SK-N-SH (cell line): ENCODE measurements around the gene KRTAP9-3. TPM values are rescaled to one million over a fixed set of nuclear protein-coding genes. Genes with fewer than 3 reads are reported as not detected.

Experiments used
- CTCF ChIA-PET: fragments of 300-600, 350-600 bp; formaldehyde crosslinking; extraction: SDS; loops from one replicate; lab custom pipeline; 2021; lab: Yijun Ruan, JAX
- POLR2A ChIA-PET: fragments of 350-600 bp; sonication (Branson Sonifier 250); formaldehyde crosslinking; extraction: SDS; loops from one replicate; lab custom pipeline; 2020; ENCODE audit warnings: antibody characterized with exemption, inconsistent platforms; lab: Yijun Ruan, JAX
- DNase-seq: peaks from one replicate; pipeline ENCODE4 v3.0.0; 2012
- H2AFZ ChIP-seq: fragments of 200-600 bp; sonication (generic); 2 replicates; pipeline ENCODE4 v1.8.1; 2016; ENCODE audit warnings: antibody characterized with exemption, mild to moderate bottlenecking, low read depth
- H3F3A ChIP-seq: fragments of 200-600 bp; sonication (generic); replicated peaks from 2 replicates; pipeline ENCODE3; 2016; ENCODE audit warnings: antibody characterized with exemption, mild to moderate bottlenecking; ENCODE audit not compliant: insufficient read depth
- H3K27ac ChIP-seq, 2 experiments: fragments of 200-500 bp in 1 of 2; fragments of 200-600 bp in 1 of 2; sonication (Bioruptor generic) in 1 of 2; sonication (generic), shearing (Covaris generic) in 1 of 2; 2 replicates each; pipeline versions ENCODE4 v1.5.1 to v1.6.1; 2014 to 2016; ENCODE audit warnings: low read depth in 2 of 2, inconsistent platforms in 1 of 2, low read length in 1 of 2, mild to moderate bottlenecking in 1 of 2, mixed read lengths in 1 of 2
- H3K27me3 ChIP-seq: fragments of 200-600 bp; sonication (generic), shearing (Covaris generic); 2 replicates; pipeline ENCODE4 v1.6.1; 2016; ENCODE audit warnings: mixed run types; ENCODE audit not compliant: insufficient read depth
- H3K36me3 ChIP-seq, 2 experiments: fragments of 200-500 bp in 1 of 2; fragments of 200-600 bp in 1 of 2; sonication (Bioruptor generic) in 1 of 2; sonication (generic) in 1 of 2; replicated peaks in 1 of 2; 2 replicates each; pipeline versions ENCODE3 to v1.5.1; 2014 to 2016; ENCODE audit warnings: low read length in 1 of 2, mild to moderate bottlenecking in 1 of 2; ENCODE audit not compliant: insufficient read depth in 2 of 2, control insufficient read depth in 1 of 2
- H3K4me1 ChIP-seq, 2 experiments: fragments of 200-500 bp in 1 of 2; fragments of 200-600 bp in 1 of 2; sonication (Bioruptor generic) in 1 of 2; sonication (generic), shearing (Covaris generic) in 1 of 2; 2 replicates each; pipeline versions ENCODE4 v1.5.1 to v1.6.1; 2014 to 2016; ENCODE audit warnings: low read depth in 1 of 2, low read length in 1 of 2, mixed run types in 1 of 2; ENCODE audit not compliant: insufficient read depth in 2 of 2, control insufficient read depth in 1 of 2
- H3K4me2 ChIP-seq: fragments of 200-600 bp; sonication (generic), shearing (Covaris generic); 2 replicates; pipeline ENCODE4 v1.6.1; 2017; ENCODE audit warnings: mixed run types
- H3K4me3 ChIP-seq, 2 experiments: fragments of 200-500 bp in 1 of 2; fragments of 200-600 bp in 1 of 2; sonication (Bioruptor generic) in 1 of 2; sonication (generic), shearing (Covaris generic) in 1 of 2; 2 replicates each; pipeline versions ENCODE4 v1.5.1 to v1.8.1; 2014 to 2016; ENCODE audit warnings: low read depth in 2 of 2, inconsistent platforms in 1 of 2, low read length in 1 of 2, mild to moderate bottlenecking in 1 of 2, mixed read lengths in 1 of 2, moderate library complexity in 1 of 2
- H3K79me2 ChIP-seq: fragments of 200-600 bp; sonication (generic); 2 replicates; pipeline ENCODE4 v1.8.1; 2017; ENCODE audit warnings: mild to moderate bottlenecking; ENCODE audit not compliant: insufficient read depth
- H3K9ac ChIP-seq: fragments of 200-600 bp; sonication (generic); 2 replicates; pipeline ENCODE4 v1.6.1; 2017; ENCODE audit warnings: mixed run types
- H3K9me2 ChIP-seq: fragments of 200-600 bp; sonication (generic); 2 replicates; pipeline ENCODE4 v1.6.1; 2017; ENCODE audit warnings: mixed run types
- H3K9me3 ChIP-seq: fragments of 200-600 bp; sonication (generic); 2 replicates; pipeline ENCODE4 v1.6.1; 2017; ENCODE audit warnings: mixed run types, mild to moderate bottlenecking, moderate library complexity
- H4K20me1 ChIP-seq: fragments of 200-600 bp; sonication (generic); 2 replicates; pipeline ENCODE4 v1.6.1; 2017; ENCODE audit warnings: mild to moderate bottlenecking, mixed run types; ENCODE audit not compliant: insufficient read depth
- CTCF ChIP-seq: fragments of 200-600 bp; sonication (generic); IDR thresholded peaks from 2 replicates; pipeline ENCODE4 v1.6.1; 2017; ENCODE audit warnings: antibody characterized with exemption, mild to moderate bottlenecking, moderate library complexity
- EZH2phosphoT487 ChIP-seq: fragments of 200-600 bp; sonication (generic); IDR thresholded peaks from 2 replicates; pipeline ENCODE4 v1.6.1; 2017; ENCODE audit warnings: low read depth, mixed run types, mild to moderate bottlenecking, antibody characterized with exemption, moderate library complexity, borderline replicate concordance
- FOXJ3 ChIP-seq: sonication (generic); formaldehyde crosslinking; IDR thresholded peaks from 2 replicates; pipeline ENCODE4 v1.5.1; 2020; ENCODE audit warnings: mild to moderate bottlenecking, missing genetic modification reagents
- FOXM1 ChIP-seq: IDR thresholded peaks from 2 replicates; pipeline ENCODE4 v1.4.0; 2012; ENCODE audit warnings: low read depth, mild to moderate bottlenecking
- GABPA ChIP-seq: IDR thresholded peaks from 2 replicates; pipeline ENCODE4 v1.4.0; 2012; ENCODE audit warnings: low read depth, mild to moderate bottlenecking
- GATA2 ChIP-seq: sonication (generic); formaldehyde crosslinking; IDR thresholded peaks from 2 replicates; pipeline ENCODE4 v1.5.0; 2020; ENCODE audit warnings: mild to moderate bottlenecking, missing genetic modification reagents
- IRF3 ChIP-seq: fragments of 150-350 bp; IDR thresholded peaks from 2 replicates; pipeline ENCODE4 v1.6.1; 2016; ENCODE audit warnings: mild to moderate bottlenecking, low read depth, low read length
- JUND ChIP-seq: IDR thresholded peaks from 2 replicates; pipeline ENCODE4 v1.4.0; 2012
- RAD21 ChIP-seq: IDR thresholded peaks from 2 replicates; pipeline ENCODE4 v1.6.1; 2012; ENCODE audit warnings: mild to moderate bottlenecking, low read length
- RCOR1 ChIP-seq: fragments of 150-350 bp; IDR thresholded peaks from 2 replicates; pipeline ENCODE4 v1.6.1; 2017; ENCODE audit warnings: antibody characterized with exemption, low read length
- RXRA ChIP-seq: IDR thresholded peaks from 2 replicates; pipeline ENCODE4 v1.4.0; 2012; ENCODE audit warnings: low read depth, mild to moderate bottlenecking, borderline replicate concordance
- TAF1 ChIP-seq: IDR thresholded peaks from 2 replicates; pipeline ENCODE4 v1.6.1; 2012; ENCODE audit warnings: low read depth, mild to moderate bottlenecking, low read length, moderate library complexity, borderline replicate concordance
- TCF12 ChIP-seq: IDR thresholded peaks from 2 replicates; pipeline ENCODE4 v1.4.0; 2012
- TEAD4 ChIP-seq: IDR thresholded peaks from 2 replicates; pipeline ENCODE4 v1.4.0; 2012; ENCODE audit warnings: mild to moderate bottlenecking, borderline replicate concordance; ENCODE audit not compliant: insufficient read depth
- ZBTB33 ChIP-seq: IDR thresholded peaks from 2 replicates; pipeline ENCODE4 v1.4.0; 2012; ENCODE audit warnings: low read depth, borderline replicate concordance
- WGBS: methylation state at CpG from one replicate; pipeline ENCODE4 v1.1.6; 2017; ENCODE audit warnings: low lambda C conversion rate; 5-methylcytosine and 5-hydroxymethylcytosine counted together
- polyA plus RNA-seq, 3 experiments: library from polyadenylated mRNA; depleted of rRNA; stranded (reverse); fragments of >200 nt; gene quantifications; 2 replicates each; pipeline ENCODE4 v1.2.3, GENCODE V29; 2012
- small RNA-seq, 7 experiments: library from RNA; depleted of rRNA; stranded (forward); fragments of <200 nt; gene quantifications; one replicate each; pipeline ENCODE3, GENCODE V24; 2012

The KRTAP9-3 gene
- polyA plus RNA-seq, 1 of the 3 experiments (the other 2 are of a cell fraction), result not detected

GRCh38 chr17:41278176-41278955 is 46.1 kb downstream of the KRTAP9-3 start:
- no peak for TF ChIP-seq EZH2phosphoT487
- TF ChIP-seq CTCF, result no peak
- no peak for TF ChIP-seq RAD21
- no peak for TF ChIP-seq RCOR1
- no peak for TF ChIP-seq IRF3
- no peak for TF ChIP-seq JUND
- no peak for TF ChIP-seq RXRA
- no peak for TF ChIP-seq GATA2
- TF ChIP-seq TEAD4, result no peak
- no peak for TF ChIP-seq FOXJ3 (CRISPR knock-in tag)
- TF ChIP-seq FOXM1, result no peak
- no peak for TF ChIP-seq TCF12
- TF ChIP-seq ZBTB33, result no peak
- TF ChIP-seq TAF1, result no peak
- TF ChIP-seq GABPA, result no peak
- Histone ChIP-seq H3K9me3 (no peaks in the 10 kb centered on the region), H3K9me2 (no peaks in the 10 kb centered on the region), H2AFZ (no peak overlapping the region), H3K4me1 (no peaks in the 10 kb centered on the region), H3F3A (no peaks in the 10 kb centered on the region), H3K9ac (no peak overlapping the region), H3K36me3 (no peaks in the 10 kb centered on the region), H3K27me3 (no peaks in the 10 kb centered on the region), H3K4me2 (no peak overlapping the region), H3K27ac (no peak overlapping the region), H3K4me3 (no peak overlapping the region), H4K20me1 (no peaks in the 10 kb centered on the region), H3K79me2 (no peaks in the 10 kb centered on the region)
- ChIA-PET CTCF (no interaction called here), POLR2A (no interaction called here)
- WGBS, result 11% methylated on average over 3 of the region's 3 CpGs
- DNase-seq, result no peak

Small RNAs within 50 kb of the gene (small RNA-seq; reads per million reads assigned to genes)
- gene KRTAP4-17P (0 reads per million in 7 experiments), gene KRTAP9-10P (0 reads per million in 7 experiments)

Other genes starting within 250 kb of the KRTAP9-3 start
- gene KRT40, start 248.1 kb upstream of the KRTAP9-3 start, polyA plus RNA-seq (2012; rRNA removed), result not detected in 2 replicates
- gene KRTAP3-3, start 238.3 kb upstream of the KRTAP9-3 start, polyA plus RNA-seq (2012; rRNA removed), result not detected in 2 replicates
- not detected in 2 replicates for gene KRTAP3-2, start 232.5 kb upstream of the KRTAP9-3 start, polyA plus RNA-seq (2012; rRNA removed)
- gene KRTAP3-1, start 223.3 kb upstream of the KRTAP9-3 start, polyA plus RNA-seq (2012; rRNA removed), result not detected in 2 replicates
- not detected in 2 replicates for gene KRTAP1-5, start 205.2 kb upstream of the KRTAP9-3 start, polyA plus RNA-seq (2012; rRNA removed)
- not detected in 2 replicates for gene KRTAP1-4, start 202.3 kb upstream of the KRTAP9-3 start, polyA plus RNA-seq (2012; rRNA removed)
- not detected in 2 replicates for gene KRTAP1-3, start 197.6 kb upstream of the KRTAP9-3 start, polyA plus RNA-seq (2012; rRNA removed)
- not detected in 2 replicates for gene KRTAP1-1, start 191.0 kb upstream of the KRTAP9-3 start, polyA plus RNA-seq (2012; rRNA removed)
- gene KRTAP2-1, start 185.1 kb upstream of the KRTAP9-3 start, polyA plus RNA-seq (2012; rRNA removed), result not detected in 2 replicates
- gene KRTAP2-2, start 177.2 kb upstream of the KRTAP9-3 start, polyA plus RNA-seq (2012; rRNA removed), result not detected in 2 replicates
- 0.36 and 0.39 TPM in 2 replicates for gene KRTAP2-3, start 172.3 kb upstream of the KRTAP9-3 start, polyA plus RNA-seq (2012; rRNA removed)
- not detected in 2 replicates for gene KRTAP2-4, start 166.6 kb upstream of the KRTAP9-3 start, polyA plus RNA-seq (2012; rRNA removed)
- not detected in 2 replicates for gene KRTAP4-7, start 148.3 kb upstream of the KRTAP9-3 start, polyA plus RNA-seq (2012; rRNA removed)
- not detected in 2 replicates for gene KRTAP4-8, start 134.3 kb upstream of the KRTAP9-3 start, polyA plus RNA-seq (2012; rRNA removed)
- not detected in 2 replicates for gene KRTAP4-16, start 130.2 kb upstream of the KRTAP9-3 start, polyA plus RNA-seq (2012; rRNA removed)
- gene KRTAP4-9, start 127.1 kb upstream of the KRTAP9-3 start, polyA plus RNA-seq (2012; rRNA removed), result not detected in 2 replicates
- not detected in 2 replicates for gene KRTAP4-11, start 114.1 kb upstream of the KRTAP9-3 start, polyA plus RNA-seq (2012; rRNA removed)
- not detected in 2 replicates for gene KRTAP4-12, start 108.3 kb upstream of the KRTAP9-3 start, polyA plus RNA-seq (2012; rRNA removed)
- gene KRTAP4-6, start 91.9 kb upstream of the KRTAP9-3 start, polyA plus RNA-seq (2012; rRNA removed), result not detected in 2 replicates
- gene KRTAP4-5, start 82.6 kb upstream of the KRTAP9-3 start, polyA plus RNA-seq (2012; rRNA removed), result not detected in 2 replicates
- gene KRTAP4-4, start 71.7 kb upstream of the KRTAP9-3 start, polyA plus RNA-seq (2012; rRNA removed), result not detected in 2 replicates
- not detected in 2 replicates for gene KRTAP4-3, start 64.2 kb upstream of the KRTAP9-3 start, polyA plus RNA-seq (2012; rRNA removed)
- gene KRTAP4-2, start 54.2 kb upstream of the KRTAP9-3 start, polyA plus RNA-seq (2012; rRNA removed), result not detected in 2 replicates
- gene KRTAP4-1, start 47.5 kb upstream of the KRTAP9-3 start, polyA plus RNA-seq (2012; rRNA removed), result not detected in 2 replicates
- gene KRTAP9-1, start 42.6 kb upstream of the KRTAP9-3 start, polyA plus RNA-seq (2012; rRNA removed), result not detected in 2 replicates
- gene KRTAP9-2, start 5.8 kb upstream of the KRTAP9-3 start, polyA plus RNA-seq (2012; rRNA removed), result not detected in 2 replicates
- gene KRTAP9-8, start 5.5 kb downstream of the KRTAP9-3 start, polyA plus RNA-seq (2012; rRNA removed), result not detected in 2 replicates
- gene KRTAP9-4, start 17.2 kb downstream of the KRTAP9-3 start, polyA plus RNA-seq (2012; rRNA removed), result not detected in 2 replicates
- not detected in 2 replicates for gene KRTAP9-9, start 22.9 kb downstream of the KRTAP9-3 start, polyA plus RNA-seq (2012; rRNA removed)
- not detected in 2 replicates for gene KRTAP9-6, start 32.9 kb downstream of the KRTAP9-3 start, polyA plus RNA-seq (2012; rRNA removed)
- not detected in 2 replicates for gene KRTAP9-7, start 43.2 kb downstream of the KRTAP9-3 start, polyA plus RNA-seq (2012; rRNA removed)
- gene KRTAP29-1, start 70.4 kb downstream of the KRTAP9-3 start, polyA plus RNA-seq (2012; rRNA removed), result not detected in 2 replicates
- gene KRTAP16-1, start 76.9 kb downstream of the KRTAP9-3 start, polyA plus RNA-seq (2012; rRNA removed), result not detected in 2 replicates
- not detected in 2 replicates for gene KRTAP17-1, start 83.3 kb downstream of the KRTAP9-3 start, polyA plus RNA-seq (2012; rRNA removed)
- gene KRT33A, start 118.4 kb downstream of the KRTAP9-3 start, polyA plus RNA-seq (2012; rRNA removed), result not detected in 2 replicates
- gene KRT33B, start 137.4 kb downstream of the KRTAP9-3 start, polyA plus RNA-seq (2012; rRNA removed), result 0.08 TPM in 1 of 2 replicates, not detected in the other
- gene KRT34, start 149.9 kb downstream of the KRTAP9-3 start, polyA plus RNA-seq (2012; rRNA removed), result 0.05 and 0.08 TPM in 2 replicates
- 0.03 TPM in 1 of 2 replicates, not detected in the other for gene KRT31, start 165.2 kb downstream of the KRTAP9-3 start, polyA plus RNA-seq (2012; rRNA removed)
- gene KRT37, start 192.1 kb downstream of the KRTAP9-3 start, polyA plus RNA-seq (2012; rRNA removed), result not detected in 2 replicates
- not detected in 2 replicates for gene KRT38, start 208.5 kb downstream of the KRTAP9-3 start, polyA plus RNA-seq (2012; rRNA removed)
- gene KRT32, start 234.9 kb downstream of the KRTAP9-3 start, polyA plus RNA-seq (2012; rRNA removed), result not detected in 2 replicates
- gene KRT35, start 248.7 kb downstream of the KRTAP9-3 start, polyA plus RNA-seq (2012; rRNA removed), result not detected in 2 replicates